Stomach (tissue), 9 donors: Measurements from ENCODE around the gene ARHGAP24. TPM values are rescaled to one million over a fixed set of nuclear protein-coding genes. Genes with fewer than 3 reads are reported as not detected.
"Not testable (repeated sequence)": the region's sequence is repeated elsewhere in the genome, so short reads cannot be mapped to it uniquely, and the experiment has no call there.

Experiments
- DNase-seq, 2 donors: peaks; one replicate each; pipeline versions ENCODE4 v3.0.0 to v3.0.0-alpha.2; 2013 to 2019
- H3K27ac ChIP-seq, 5 donors: fragments of 200-600 bp in 4 of 5; sonication (generic) in 4 of 5; one replicate each; pipeline ENCODE4 v1.5.1; 2013 to 2019; ENCODE audit warnings: mild to moderate bottlenecking in 1 of 5, moderate library complexity in 1 of 5
- H3K27me3 ChIP-seq, 3 donors: fragments of 200-600 bp; sonication (generic); one replicate each; pipeline ENCODE4 v1.5.1; 2017 to 2019; ENCODE audit warnings: mixed run types in 1 of 3
- H3K36me3 ChIP-seq, 4 donors: fragments of 200-600 bp; sonication (generic); 1 replicate in 3 of 4; 2 replicates in 1 of 4; pipeline ENCODE4 v1.5.1; 2016 to 2019
- H3K4me1 ChIP-seq, 4 donors: fragments of 200-600 bp; sonication (generic); one replicate each; pipeline ENCODE4 v1.5.1; 2016 to 2019
- H3K4me3 ChIP-seq, 4 donors: fragments of 200-600 bp; sonication (generic) in 3 of 4; one replicate each; pipeline ENCODE4 v1.5.1; 2016 to 2019; ENCODE audit warnings: mild to moderate bottlenecking in 1 of 4
- H3K9me3 ChIP-seq, 4 donors: fragments of 200-600 bp; sonication (generic); one replicate each; pipeline ENCODE4 v1.5.1; 2016 to 2019
- EP300 ChIP-seq: sonication (generic); formaldehyde crosslinking; IDR thresholded peaks from one replicate; pipeline ENCODE4 v1.6.1; 2017; ENCODE audit warnings: antibody characterized with exemption
- POLR2A ChIP-seq, 4 donors: fragments of 450-650 bp; IDR thresholded peaks; one replicate each; pipeline ENCODE4 v1.6.1; 2016; ENCODE audit warnings: antibody characterized with exemption in 4 of 4, control low read depth in 2 of 4, mild to moderate bottlenecking in 1 of 4, moderate library complexity in 1 of 4
- POLR2AphosphoS5 ChIP-seq, 3 donors: sonication (generic); formaldehyde crosslinking; IDR thresholded peaks; one replicate each; pipeline ENCODE4 v1.6.1; 2016; ENCODE audit warnings: antibody characterized with exemption in 3 of 3
- WGBS, 5 donors: extraction: QIAGEN DNeasy Blood & Tissue Kit in 3 of 5; methylation state at CpG; one replicate each; pipeline versions ENCODE4 v1.1.5 to v1.1.7; 2013 to 2018; 5-methylcytosine and 5-hydroxymethylcytosine counted together
- intact Hi-C: fragments of 100-400 bp; cut with DNase I; formaldehyde crosslinking; loops from one replicate; pipeline ENCODE4 v1.15.1; 2023; ENCODE audit warnings: low total_unique reads
- polyA plus RNA-seq, 3 donors: library from polyadenylated mRNA; stranded (reverse); fragments of 200-250 nt; gene quantifications; one replicate each; pipeline ENCODE4 v1.2.3, GENCODE V29; 2013
- total RNA-seq, 5 donors: library from RNA; depleted of rRNA; stranded (reverse); fragments of >200 nt; gene quantifications; one replicate each; pipeline versions ENCODE4 v1.1.0 to v1.2.3, GENCODE V29; 2014 to 2016
- TF ChIP-seq, protein P1 (sequence below), 7 experiments: fragments of 450-650 bp in 4 of 7; fragments of 200-600 bp in 3 of 7; sonication (generic) in 3 of 7; IDR thresholded peaks; one replicate each; pipeline ENCODE4 v1.5.1; 2016 to 2019; ENCODE audit warnings: antibody characterized with exemption in 7 of 7, control low read depth in 2 of 7, mild to moderate bottlenecking in 1 of 7
- donor health status: healthy with polysubstance abuse.
- donor health status: Bipolar disorder and iron deficiency.
- donor health status: healthy.

Gene ARHGAP24
- total and polyA plus RNA-seq, 8 donors: 6.4 to 152 (median 33.5) TPM

DNA sequence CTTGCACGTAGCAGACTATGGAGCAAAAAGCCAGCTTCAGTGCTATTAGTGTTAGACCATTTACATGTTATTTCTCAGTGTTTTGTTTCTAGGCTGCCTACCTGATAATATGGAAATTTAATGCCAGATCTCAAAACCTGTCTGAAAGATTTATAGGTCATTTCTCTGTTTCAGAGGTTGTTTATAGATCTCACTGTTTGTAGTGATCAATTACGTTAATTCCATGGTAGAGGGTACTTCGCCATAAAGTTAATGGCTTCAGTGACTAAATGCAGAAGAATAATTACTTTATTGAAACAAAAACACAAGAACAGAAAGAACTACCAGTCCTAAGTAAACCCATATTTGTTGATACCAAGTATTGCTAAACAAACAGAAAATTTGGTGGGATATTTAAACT lies 420.8 kb downstream of the ARHGAP24 start:
- peaks cover 0 to 22% (median 4%) of the 10 kb centered on the region in 4 donors for H3K4me1 ChIP-seq
- H3K27ac ChIP-seq: no peak overlapping the region
- intact Hi-C loops: no loop called here
- no peak overlapping the region for H3K4me3 ChIP-seq
- 92 to 97% (median 93%) methylated on average over 3 of the region's 3 CpGs for WGBS, 5 donors
- no peaks in the 10 kb centered on the region for H3K27me3 ChIP-seq
- DNase-seq: no peak
- no peaks in the 10 kb centered on the region for H3K9me3 ChIP-seq
- TF ChIP-seq POLR2AphosphoS5 (IDR thresholded peaks at IDR 0.05) (no peak), POLR2A (IDR thresholded peaks at IDR 0.05) (no peak), EP300 (no peak)
- TF ChIP-seq, protein P1, sequence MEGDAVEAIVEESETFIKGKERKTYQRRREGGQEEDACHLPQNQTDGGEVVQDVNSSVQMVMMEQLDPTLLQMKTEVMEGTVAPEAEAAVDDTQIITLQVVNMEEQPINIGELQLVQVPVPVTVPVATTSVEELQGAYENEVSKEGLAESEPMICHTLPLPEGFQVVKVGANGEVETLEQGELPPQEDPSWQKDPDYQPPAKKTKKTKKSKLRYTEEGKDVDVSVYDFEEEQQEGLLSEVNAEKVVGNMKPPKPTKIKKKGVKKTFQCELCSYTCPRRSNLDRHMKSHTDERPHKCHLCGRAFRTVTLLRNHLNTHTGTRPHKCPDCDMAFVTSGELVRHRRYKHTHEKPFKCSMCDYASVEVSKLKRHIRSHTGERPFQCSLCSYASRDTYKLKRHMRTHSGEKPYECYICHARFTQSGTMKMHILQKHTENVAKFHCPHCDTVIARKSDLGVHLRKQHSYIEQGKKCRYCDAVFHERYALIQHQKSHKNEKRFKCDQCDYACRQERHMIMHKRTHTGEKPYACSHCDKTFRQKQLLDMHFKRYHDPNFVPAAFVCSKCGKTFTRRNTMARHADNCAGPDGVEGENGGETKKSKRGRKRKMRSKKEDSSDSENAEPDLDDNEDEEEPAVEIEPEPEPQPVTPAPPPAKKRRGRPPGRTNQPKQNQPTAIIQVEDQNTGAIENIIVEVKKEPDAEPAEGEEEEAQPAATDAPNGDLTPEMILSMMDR (IDR thresholded peaks at IDR 0.05): no peak
- H3K36me3 ChIP-seq: no peaks in the 10 kb centered on the region

DNA sequence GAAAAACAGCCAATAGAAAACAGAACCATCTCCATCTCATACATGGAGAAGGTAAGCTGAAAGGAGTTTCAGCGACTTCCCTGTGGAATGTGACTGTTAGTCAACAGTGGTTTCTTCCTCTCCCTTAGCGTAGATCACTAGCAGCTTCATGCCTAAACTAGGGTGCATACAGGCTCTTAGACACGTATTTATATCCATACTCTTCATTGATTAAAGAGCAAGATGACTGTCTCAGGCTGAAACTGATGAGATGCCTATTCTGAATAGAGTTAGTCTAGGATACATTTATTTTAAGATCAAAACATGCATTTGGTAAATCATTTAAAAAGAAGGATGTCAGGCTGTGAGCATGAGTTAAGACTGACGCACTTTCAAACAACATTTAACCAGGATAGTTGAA lies 423.3 kb downstream of the ARHGAP24 start:
- Histone ChIP-seq H3K36me3 (no peaks in the 10 kb centered on the region), H3K4me3 (no peak overlapping the region), H3K9me3 (no peaks in the 10 kb centered on the region), H3K4me1 (peaks cover 0 to 33% (median 8%) of the 10 kb centered on the region in 4 donors), H3K27me3 (no peaks in the 10 kb centered on the region), H3K27ac (no peak overlapping the region)
- no peak for DNase-seq
- WGBS, 5 donors: 83 to 92% (median 90%) methylated on average over 4 of the region's 4 CpGs
- TF ChIP-seq POLR2A (IDR thresholded peaks at IDR 0.05) (no peak), POLR2AphosphoS5 (IDR thresholded peaks at IDR 0.05) (no peak), EP300 (no peak)
- TF ChIP-seq, protein P1 (IDR thresholded peaks at IDR 0.05): no peak
- intact Hi-C loops: no loop called here

DNA sequence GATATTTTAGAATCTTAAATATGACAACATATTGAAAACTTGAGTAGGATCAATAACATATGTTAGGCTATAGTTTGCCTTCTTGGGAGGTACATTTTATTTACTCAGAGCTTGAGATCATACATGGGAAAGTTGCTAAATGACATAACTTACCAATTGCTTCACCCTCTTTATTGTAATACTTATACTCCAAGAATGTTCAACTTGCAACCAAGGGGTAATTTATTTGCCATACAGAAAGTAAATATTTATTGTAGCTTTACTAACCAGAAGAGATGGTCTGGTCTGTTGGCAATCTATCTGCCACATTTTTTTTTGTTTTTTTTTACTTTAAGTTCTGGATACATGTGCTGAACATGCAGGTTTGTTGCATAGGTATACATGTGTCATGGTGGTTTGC lies 426.6 kb downstream of the ARHGAP24 start:
- no peaks in the 10 kb centered on the region for H3K27me3 ChIP-seq
- H3K36me3 ChIP-seq: no peaks in the 10 kb centered on the region
- H3K9me3 ChIP-seq: no peaks in the 10 kb centered on the region
- no peak overlapping the region for H3K27ac ChIP-seq
- H3K4me1 ChIP-seq: peaks cover 0 to 39% (median 17%) of the 10 kb centered on the region in 4 donors
- DNase-seq: no peak
- no peak overlapping the region for H3K4me3 ChIP-seq
- TF ChIP-seq, protein P1 (IDR thresholded peaks at IDR 0.05): no peak
- TF ChIP-seq EP300 (no peak), POLR2AphosphoS5 (IDR thresholded peaks at IDR 0.05) (no peak), POLR2A (IDR thresholded peaks at IDR 0.05) (no peak)
- intact Hi-C loops: no loop called here

DNA sequence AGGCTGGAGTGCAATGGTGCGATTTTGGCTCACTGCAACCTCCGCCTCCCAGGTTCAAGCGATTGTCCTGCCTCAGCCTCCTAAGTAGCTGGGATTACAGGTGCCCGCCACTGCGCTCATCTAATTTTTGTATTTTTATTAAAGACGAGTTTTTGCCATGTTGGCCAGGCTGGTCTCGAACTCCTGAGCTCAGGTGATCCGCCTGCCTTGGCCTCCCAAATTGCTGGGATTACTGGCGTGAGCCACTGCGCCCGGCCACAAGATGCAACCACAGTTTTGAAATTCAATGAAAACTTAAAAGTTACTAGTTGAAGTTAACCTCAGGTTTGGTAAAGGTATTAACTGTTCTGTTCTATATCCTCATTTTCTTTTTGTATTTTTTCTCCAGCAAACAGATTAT lies 427.7 kb downstream of the ARHGAP24 start:
- H3K27me3 ChIP-seq, H3K27ac ChIP-seq, DNase-seq, intact Hi-C loops, H3K4me3 ChIP-seq, H3K9me3 ChIP-seq, H3K36me3 ChIP-seq: not testable (repeated sequence)
- WGBS, 5 donors: 93 to 98% (median 97%) methylated on average over 11 of the region's 11 CpGs
- H3K4me1 ChIP-seq: peaks cover 0 to 39% (median 17%) of the 10 kb centered on the region in 4 donors

DNA sequence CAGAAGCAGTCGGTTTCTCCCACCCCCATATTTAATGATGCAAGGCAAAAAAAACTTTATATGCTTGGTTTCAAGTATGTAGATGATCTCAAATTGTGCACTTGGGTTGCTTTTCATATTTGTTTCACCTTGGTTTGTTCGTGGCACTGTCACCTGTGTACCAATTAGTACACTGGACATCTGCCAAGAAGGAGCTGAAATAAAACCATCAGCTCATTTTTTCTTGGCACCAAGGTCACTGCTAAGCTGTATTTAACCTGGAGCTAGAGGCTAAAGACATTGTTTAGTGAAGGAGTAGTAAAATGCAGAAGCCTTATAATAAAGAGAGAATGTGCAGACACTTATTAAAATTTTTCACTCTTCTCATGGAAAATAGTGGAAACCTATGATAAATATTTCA lies 430.8 kb downstream of the ARHGAP24 start:
- DNase-seq: peak in 1 of 2 donors; percentile 57
- Histone ChIP-seq H3K4me3 (no peak overlapping the region), H3K36me3 (no peaks in the 10 kb centered on the region), H3K9me3 (no peaks in the 10 kb centered on the region), H3K27ac (no peak overlapping the region), H3K4me1 (peaks cover 0 to 57% (median 33%) of the 10 kb centered on the region in 4 donors), H3K27me3 (no peaks in the 10 kb centered on the region)
- WGBS, 5 donors: 42 to 52% (median 48%) methylated on average over 2 of the region's 2 CpGs
- TF ChIP-seq, protein P1 (IDR thresholded peaks at IDR 0.05): no peak
- TF ChIP-seq POLR2A (IDR thresholded peaks at IDR 0.05): no peak
- TF ChIP-seq EP300: no peak
- TF ChIP-seq POLR2AphosphoS5 (IDR thresholded peaks at IDR 0.05): no peak
- intact Hi-C loops: no loop called here
